Lower lobe of right lung (tissue), 2 donors: ENCODE results near the gene TAOK3. TPM values are rescaled to one million over a fixed set of nuclear protein-coding genes. Genes with fewer than 3 reads are reported as not detected.
A peak's percentile ranks its signal among the peaks of the same experiment; 100 is the strongest.

Source experiments
- ATAC-seq, 2 donors: fragments of 200-7000 bp; cut with Tn5 transposase; one replicate each; pipeline ENCODE4 v1.9.1; 2020 to 2022; ENCODE audit warnings: mild to moderate bottlenecking in 2 of 2, moderate library complexity in 2 of 2
- DNase-seq: peaks from one replicate; pipeline ENCODE4 v3.0.0-alpha.2; 2020
- H3K27ac ChIP-seq: fragments of 200-600 bp; one replicate; pipeline ENCODE4 v1.8.0; 2022
- H3K27me3 ChIP-seq: fragments of 200-600 bp; one replicate; pipeline ENCODE4 v1.8.0; 2022; ENCODE audit warnings: low read depth
- H3K36me3 ChIP-seq: fragments of 200-600 bp; one replicate; pipeline ENCODE4 v1.8.0; 2022; ENCODE audit warnings: mild to moderate bottlenecking
- H3K4me1 ChIP-seq: fragments of 200-600 bp; one replicate; pipeline ENCODE4 v1.8.0; 2022
- H3K4me3 ChIP-seq: fragments of 200-600 bp; one replicate; pipeline ENCODE4 v1.8.0; 2022; ENCODE audit warnings: mild to moderate bottlenecking
- H3K9me3 ChIP-seq: fragments of 200-600 bp; one replicate; pipeline ENCODE4 v1.8.0; 2022
- intact Hi-C: fragments of 100-400 bp; cut with DNase I; formaldehyde crosslinking; loops from one replicate; pipeline ENCODE4 v1.11.0; 2022
- total RNA-seq: library from RNA; stranded (reverse); fragmentation: NEBNext Ultra II Directional; extraction: Animal tissue kit (Norgen Biotek cat#: 25700); gene quantifications from one replicate; pipeline ENCODE4 v1.2.1, GENCODE V29; 2021
- TF ChIP-seq, protein P1 (sequence below): fragments of 200-600 bp; IDR thresholded peaks from one replicate; pipeline ENCODE4 v1.8.0; 2022; ENCODE audit warnings: antibody characterized with exemption, mild to moderate bottlenecking
- donor health status: DM: no; HTN: yes; CAD: no; lungs with severe emphysema.

The TAOK3 gene
- total RNA-seq, 1 donor from 2014 or later, result 68.8 TPM

DNA sequence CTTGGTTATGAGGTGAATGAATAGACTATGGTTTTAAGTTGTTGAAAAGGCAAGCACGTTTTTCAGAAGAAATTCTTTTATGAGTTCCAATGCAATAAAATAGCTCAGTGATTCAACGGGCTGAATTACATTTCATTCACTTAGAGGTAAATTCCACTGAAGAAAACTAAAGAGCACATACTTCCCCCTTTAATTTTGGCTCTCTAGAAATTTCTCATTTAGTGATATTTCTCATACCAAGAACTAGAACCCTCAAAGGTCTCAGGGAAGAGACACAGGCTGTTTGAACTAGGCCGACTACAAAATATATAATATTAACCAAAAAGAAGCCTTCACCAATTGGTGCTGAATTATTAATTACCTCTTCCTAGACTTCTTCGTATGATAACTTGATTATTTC, 68.6 kb downstream of the TAOK3 start:
- Histone ChIP-seq H3K36me3 (no peaks in the 10 kb centered on the region), H3K4me3 (no peak overlapping the region), H3K9me3 (no peaks in the 10 kb centered on the region), H3K4me1 (peaks cover 24% of the 10 kb centered on the region), H3K27me3 (no peaks in the 10 kb centered on the region), H3K27ac (no peak overlapping the region)
- ATAC-seq, result no peak
- TF ChIP-seq, protein P1, sequence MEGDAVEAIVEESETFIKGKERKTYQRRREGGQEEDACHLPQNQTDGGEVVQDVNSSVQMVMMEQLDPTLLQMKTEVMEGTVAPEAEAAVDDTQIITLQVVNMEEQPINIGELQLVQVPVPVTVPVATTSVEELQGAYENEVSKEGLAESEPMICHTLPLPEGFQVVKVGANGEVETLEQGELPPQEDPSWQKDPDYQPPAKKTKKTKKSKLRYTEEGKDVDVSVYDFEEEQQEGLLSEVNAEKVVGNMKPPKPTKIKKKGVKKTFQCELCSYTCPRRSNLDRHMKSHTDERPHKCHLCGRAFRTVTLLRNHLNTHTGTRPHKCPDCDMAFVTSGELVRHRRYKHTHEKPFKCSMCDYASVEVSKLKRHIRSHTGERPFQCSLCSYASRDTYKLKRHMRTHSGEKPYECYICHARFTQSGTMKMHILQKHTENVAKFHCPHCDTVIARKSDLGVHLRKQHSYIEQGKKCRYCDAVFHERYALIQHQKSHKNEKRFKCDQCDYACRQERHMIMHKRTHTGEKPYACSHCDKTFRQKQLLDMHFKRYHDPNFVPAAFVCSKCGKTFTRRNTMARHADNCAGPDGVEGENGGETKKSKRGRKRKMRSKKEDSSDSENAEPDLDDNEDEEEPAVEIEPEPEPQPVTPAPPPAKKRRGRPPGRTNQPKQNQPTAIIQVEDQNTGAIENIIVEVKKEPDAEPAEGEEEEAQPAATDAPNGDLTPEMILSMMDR, result no peak
- DNase-seq, result no peak
- intact Hi-C loops, result no loop called here

DNA sequence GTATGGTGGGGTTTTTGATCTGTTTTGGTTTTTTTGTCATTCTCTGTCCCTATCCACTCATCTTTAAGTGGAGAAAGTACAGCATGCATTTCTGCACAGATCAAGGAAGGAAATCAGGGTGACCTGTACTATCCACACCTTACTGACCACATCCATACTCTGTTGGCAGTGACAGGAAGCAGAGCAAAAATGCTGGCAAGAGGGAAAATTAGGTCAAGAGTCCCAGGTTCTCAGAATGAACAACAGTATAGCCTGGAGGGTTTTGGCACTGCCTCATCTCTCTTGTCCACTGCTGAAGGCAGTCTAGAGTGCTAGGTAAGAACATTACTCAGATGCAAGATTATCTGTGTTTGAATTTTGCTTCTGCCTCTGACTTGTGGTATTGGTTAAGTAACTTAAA, 70.7 kb downstream of the TAOK3 start:
- peak; percentile 85 to 88 for ATAC-seq
- intact Hi-C loops, result no loop called here

DNA sequence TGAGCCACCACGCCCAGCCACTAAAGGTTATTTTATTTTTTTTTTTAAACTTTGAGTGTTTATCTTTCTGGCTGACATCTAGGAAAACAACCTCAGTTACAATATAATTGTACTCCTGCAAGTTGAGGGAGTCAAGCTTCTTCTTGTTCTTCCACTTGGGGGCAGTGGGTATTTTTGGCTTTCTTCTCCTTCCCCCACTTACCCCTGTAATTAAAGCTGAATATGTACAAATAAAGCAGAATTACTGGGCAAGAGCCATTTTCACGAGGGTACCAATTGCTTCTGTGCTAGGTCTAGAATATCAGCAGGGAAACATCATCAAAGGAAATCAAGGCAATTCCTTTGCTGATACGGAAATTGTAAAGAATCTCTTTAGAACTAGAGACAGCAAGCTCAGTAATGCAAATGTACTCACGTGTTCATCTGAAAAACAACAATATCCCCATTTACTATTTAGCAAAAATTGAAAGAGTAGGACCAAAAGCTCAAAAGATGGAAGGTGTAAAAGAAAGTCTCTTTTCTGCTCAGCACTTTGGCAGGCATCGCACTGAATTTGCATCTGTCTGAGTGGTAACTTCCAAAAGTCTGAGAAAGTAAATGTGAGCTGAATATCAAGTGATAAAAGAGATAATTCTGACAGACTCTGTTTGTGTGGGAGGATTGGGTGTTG, 72.8 kb downstream of the TAOK3 start:
- H3K27me3 ChIP-seq, result no peaks in the 10 kb centered on the region
- ATAC-seq, result no peak
- DNase-seq, result no peak
- TF ChIP-seq, protein P1, result no peak
- intact Hi-C loops, result no loop called here
- H3K27ac ChIP-seq, result no peak overlapping the region
- no peaks in the 10 kb centered on the region for H3K36me3 ChIP-seq
- no peak overlapping the region for H3K4me3 ChIP-seq
- peaks cover 12% of the 10 kb centered on the region for H3K4me1 ChIP-seq
- H3K9me3 ChIP-seq, result no peaks in the 10 kb centered on the region

More for the DNA sequence above, 70.7 kb downstream of the TAOK3 start:
- TF ChIP-seq, protein P1, result no peak
- no peak overlapping the region for H3K4me3 ChIP-seq
- no peak overlapping the region for H3K27ac ChIP-seq
- no peak for DNase-seq
- no peaks in the 10 kb centered on the region for H3K36me3 ChIP-seq
- no peaks in the 10 kb centered on the region for H3K9me3 ChIP-seq
- H3K4me1 ChIP-seq, result peaks cover 16% of the 10 kb centered on the region
- no peaks in the 10 kb centered on the region for H3K27me3 ChIP-seq

DNA sequence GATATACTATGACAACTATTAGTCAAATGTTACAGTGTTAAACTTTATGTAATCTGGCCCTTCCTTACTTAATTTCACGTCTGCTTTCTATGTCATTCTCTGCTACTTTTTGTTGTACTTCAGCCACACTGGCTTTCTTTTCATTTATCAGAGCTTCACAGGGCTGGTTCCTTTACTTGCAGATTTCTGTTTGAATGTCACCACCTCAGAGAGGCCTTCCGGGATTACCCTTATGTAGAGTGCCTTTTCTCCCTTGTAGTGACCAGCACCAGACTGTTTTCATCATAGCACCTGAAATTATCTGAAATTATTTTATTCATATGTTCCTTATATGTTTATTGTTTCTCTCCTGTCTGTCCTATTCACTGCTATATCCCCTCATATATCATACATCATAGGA, 75.4 kb downstream of the TAOK3 start:
- peaks cover 10% of the 10 kb centered on the region for H3K36me3 ChIP-seq
- no peak overlapping the region for H3K27ac ChIP-seq
- intact Hi-C loops, result no loop called here
- TF ChIP-seq, protein P1, result no peak
- no peak for DNase-seq
- H3K4me1 ChIP-seq, result peaks cover 2% of the 10 kb centered on the region
- no peaks in the 10 kb centered on the region for H3K27me3 ChIP-seq
- no peaks in the 10 kb centered on the region for H3K9me3 ChIP-seq
- H3K4me3 ChIP-seq, result no peak overlapping the region
- no peak for ATAC-seq

DNA sequence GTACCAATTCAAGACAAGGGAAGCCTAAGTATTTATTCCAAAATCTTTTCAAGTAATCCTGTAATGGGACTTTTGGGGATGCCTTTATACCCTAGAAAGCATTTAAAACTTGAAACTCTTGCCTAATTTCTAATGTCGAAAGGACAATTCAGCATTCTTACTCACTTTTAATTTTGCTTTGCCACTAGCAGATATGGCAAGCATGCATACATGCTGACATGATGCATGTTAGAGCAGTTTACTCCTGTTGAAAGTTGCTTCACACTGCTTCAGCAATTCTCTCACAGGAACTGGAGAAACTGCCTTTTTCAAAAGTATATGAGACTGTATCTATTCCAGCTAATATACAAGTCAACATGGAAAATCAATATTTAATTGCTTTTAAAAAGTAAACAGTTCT, 79.9 kb downstream of the TAOK3 start:
- H3K27me3 ChIP-seq, result no peaks in the 10 kb centered on the region
- DNase-seq (no peak), ATAC-seq (no peak)
- no peaks in the 10 kb centered on the region for H3K4me1 ChIP-seq
- TF ChIP-seq, protein P1, result no peak
- intact Hi-C loops, result no loop called here
- H3K36me3 ChIP-seq, result peaks cover 10% of the 10 kb centered on the region
- no peak overlapping the region for H3K27ac ChIP-seq
- H3K9me3 ChIP-seq, result no peaks in the 10 kb centered on the region
- no peak overlapping the region for H3K4me3 ChIP-seq
